Hepatic stellate cell (primary cell): ENCODE measurements around the gene CFI.
"Not testable (repeated sequence)": the region's sequence is repeated elsewhere in the genome, so short reads cannot be mapped to it uniquely, and the experiment has no call there.

Experiments used
- DNase-seq: peaks from one replicate; pipeline ENCODE4 v3.0.0; 2011; ENCODE audit warnings: low spot score

Gene CFI

GRCh38 chr4:109795059-109795458 lies 6.7 kb downstream of the CFI start:
- DNase-seq = no peak

- DNase-seq = no peak
These were observed 14.0 kb downstream of the CFI start for GRCh38 chr4:109787807-109788206.

- no peak for DNase-seq
These were observed 15.0 kb downstream of the CFI start for GRCh38 chr4:109786846-109787245.

- DNase-seq = not testable (repeated sequence)
These were observed 19.7 kb downstream of the CFI start for GRCh38 chr4:109782092-109782491.

- DNase-seq = no peak
These were observed 36.9 kb downstream of the CFI start for GRCh38 chr4:109764789-109765402.

- no peak for DNase-seq
These were observed 37.4 kb downstream of the CFI start for GRCh38 chr4:109764376-109764775.

GRCh38 chr4:109760682-109761081 lies 41.1 kb downstream of the CFI start:
- no peak for DNase-seq

GRCh38 chr4:109755656-109756055 lies 46.1 kb downstream of the CFI start:
- no peak for DNase-seq

GRCh38 chr4:109754093-109754857 lies 47.5 kb downstream of the CFI start:
- DNase-seq = no peak

GRCh38 chr4:109752525-109752924 lies 49.3 kb downstream of the CFI start:
- DNase-seq = no peak

- DNase-seq = no peak
These were observed 49.9 kb downstream of the CFI start for GRCh38 chr4:109751852-109752251.

GRCh38 chr4:109750652-109751244 lies 51.1 kb downstream of the CFI start:
- no peak for DNase-seq

- no peak for DNase-seq
These were observed 52.3 kb downstream of the CFI start for GRCh38 chr4:109749388-109750082.

GRCh38 chr4:109748114-109748513 lies 53.7 kb downstream of the CFI start:
- no peak for DNase-seq

- no peak for DNase-seq
These were observed 55.1 kb downstream of the CFI start for GRCh38 chr4:109746728-109747127.

GRCh38 chr4:109745830-109746229 lies 56.0 kb downstream of the CFI start:
- no peak for DNase-seq

GRCh38 chr4:109739547-109739946 lies 62.3 kb downstream of the CFI start:
- peak; percentile 11 for DNase-seq

GRCh38 chr4:109738104-109738872 lies 63.5 kb downstream of the CFI start:
- DNase-seq = no peak

- DNase-seq = no peak
These were observed 66.0 kb downstream of the CFI start for GRCh38 chr4:109735566-109736365.

- no peak for DNase-seq
These were observed 68.1 kb downstream of the CFI start for GRCh38 chr4:109733728-109734127.
